Skin epidermis (tissue), 12 donors: ENCODE measurements around the gene ZNF512B.
"Not testable (repeated sequence)": the region's sequence is repeated elsewhere in the genome, so short reads cannot be mapped to it uniquely, and the experiment has no call there.

ENCODE experiments used
- H3K27ac ChIP-seq, 21 experiments: fragments of 200-600 bp; sonication (generic) in 11 of 21; one replicate each; pipeline ENCODE4 v1.5.0; 2020; ENCODE audit warnings: mild to moderate bottlenecking in 3 of 21, inconsistent platforms in 2 of 21, moderate library complexity in 2 of 21
- H3K4me3 ChIP-seq, 7 experiments: fragments of 200-600 bp; sonication (generic) in 2 of 7; one replicate each; pipeline ENCODE4 v1.5.0; 2020; ENCODE audit warnings: inconsistent platforms in 2 of 7, mild to moderate bottlenecking in 2 of 7, moderate library complexity in 1 of 7

Gene ZNF512B

GRCh38 chr20:63979557-63980316 lies 10.0 kb upstream of the ZNF512B start, which contains the start of gene SAMD10:
SAMD10 (minus strand) TSS chr20:63979642; CDS start chr20:63979467, 175 bp downstream.
- Histone ChIP-seq H3K4me3 (peak within 1 kb of the TSS; percentile 55 to 96 (median 88)), H3K27ac (peak within 1 kb of the TSS; percentile 69 to 97 (median 91))

GRCh38 chr20:63979229-63979556 lies 9.5 kb upstream of the ZNF512B start:
- Histone ChIP-seq H3K4me3 (peak overlapping the region; percentile 34 to 96 (median 64)), H3K27ac (peak overlapping the region; percentile 69 to 97 (median 87))

- peak overlapping the region; percentile 34 to 96 (median 64) for H3K4me3 ChIP-seq
- peak overlapping the region; percentile 69 to 97 (median 87) for H3K27ac ChIP-seq
These were observed 8.8 kb upstream of the ZNF512B start for GRCh38 chr20:63978319-63979228.

GRCh38 chr20:63977739-63978276 lies 8.1 kb upstream of the ZNF512B start:
- no peak overlapping the region for H3K4me3 ChIP-seq
- peak overlapping the region in 15 of 21 experiments; percentile 0 to 97 (median 87) for H3K27ac ChIP-seq

- peak overlapping the region in 7 of 21 experiments; percentile 0 to 97 (median 82) for H3K27ac ChIP-seq
- H3K4me3 ChIP-seq, result no peak overlapping the region
These were observed 7.4 kb upstream of the ZNF512B start for GRCh38 chr20:63976980-63977738.

- H3K27ac ChIP-seq, H3K4me3 ChIP-seq: not testable (repeated sequence)
These were observed 6.8 kb upstream of the ZNF512B start for GRCh38 chr20:63976511-63976910.

GRCh38 chr20:63974402-63975200 lies 4.9 kb upstream of the ZNF512B start:
- Histone ChIP-seq H3K4me3 (no peak overlapping the region), H3K27ac (no peak overlapping the region)

- H3K27ac ChIP-seq, result peak overlapping the region in 6 of 21 experiments; percentile 15 to 60 (median 32)
- H3K4me3 ChIP-seq, result peak overlapping the region in 1 of 7 experiments; percentile 9
These were observed 4.1 kb upstream of the ZNF512B start for GRCh38 chr20:63973636-63974401.

- H3K4me3 ChIP-seq, result no peak overlapping the region
- H3K27ac ChIP-seq, result peak overlapping the region in 3 of 21 experiments; percentile 18 to 60 (median 47)
These were observed 3.4 kb upstream of the ZNF512B start for GRCh38 chr20:63973160-63973479.

- H3K27ac ChIP-seq, result peak overlapping the region in 1 of 21 experiments; percentile 14
- H3K4me3 ChIP-seq, result no peak overlapping the region
These were observed 2.8 kb upstream of the ZNF512B start for GRCh38 chr20:63972312-63973159.

GRCh38 chr20:63971960-63972311 lies 2.2 kb upstream of the ZNF512B start:
- H3K27ac ChIP-seq, result peak overlapping the region in 1 of 21 experiments; percentile 14

GRCh38 chr20:63970714-63971431 lies 1.1 kb upstream of the ZNF512B start:
- Histone ChIP-seq H3K4me3 (no peak overlapping the region), H3K27ac (peak overlapping the region in 3 of 21 experiments; percentile 27 to 79 (median 59))

More at GRCh38 chr20:63971960-63972311, 2.2 kb upstream of the ZNF512B start:
- H3K4me3 ChIP-seq, result not testable (repeated sequence)

- Histone ChIP-seq H3K4me3 (peak overlapping the region; percentile 44 to 73 (median 50)), H3K27ac (peak overlapping the region; percentile 31 to 96 (median 79))
These were observed 586 bp downstream of the ZNF512B start for GRCh38 chr20:63968928-63969760.

GRCh38 chr20:63968136-63968927 lies 1.4 kb downstream of the ZNF512B start:
- peak overlapping the region in 5 of 7 experiments; percentile 45 to 73 (median 50) for H3K4me3 ChIP-seq
- H3K27ac ChIP-seq, result peak overlapping the region in 16 of 21 experiments; percentile 31 to 96 (median 82)
